NK-92 treated with Interleukin-12 subunit alpha and Interleukin-12 subunit beta, amount 100 ng/mL, for 24 hours (cell line): Measurements from ENCODE around the gene NEK10.

Experiments
- DNase-seq: peaks from one replicate; lab custom pipeline; 2025; lab: John Stamatoyannopoulos, UW

NEK10 gene

GRCh38 chr3:27244374-27244773, 124.8 kb downstream of the NEK10 start:
- no peak for DNase-seq

- DNase-seq = no peak
These were observed 129.2 kb downstream of the NEK10 start for GRCh38 chr3:27239951-27240350.

DNA sequence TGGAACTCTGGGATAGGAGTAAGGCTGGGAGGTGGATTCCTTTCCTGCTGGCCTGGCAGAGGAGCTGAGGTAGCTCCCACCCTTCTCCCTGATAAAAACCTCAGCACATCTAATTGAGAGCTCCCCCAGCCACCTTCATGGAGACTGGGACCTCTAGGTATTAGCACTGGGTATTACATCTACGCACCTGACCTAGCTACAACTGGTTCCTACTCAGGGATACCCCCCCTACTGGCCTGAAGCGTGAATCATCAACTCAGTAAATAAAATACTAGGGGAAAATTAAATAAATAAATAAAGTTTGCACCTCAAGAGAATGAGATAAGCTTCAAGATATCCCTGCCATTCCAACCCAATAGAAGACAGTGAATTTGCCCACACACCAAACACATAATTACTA, 140.4 kb downstream of the NEK10 start:
- no peak for DNase-seq

DNA sequence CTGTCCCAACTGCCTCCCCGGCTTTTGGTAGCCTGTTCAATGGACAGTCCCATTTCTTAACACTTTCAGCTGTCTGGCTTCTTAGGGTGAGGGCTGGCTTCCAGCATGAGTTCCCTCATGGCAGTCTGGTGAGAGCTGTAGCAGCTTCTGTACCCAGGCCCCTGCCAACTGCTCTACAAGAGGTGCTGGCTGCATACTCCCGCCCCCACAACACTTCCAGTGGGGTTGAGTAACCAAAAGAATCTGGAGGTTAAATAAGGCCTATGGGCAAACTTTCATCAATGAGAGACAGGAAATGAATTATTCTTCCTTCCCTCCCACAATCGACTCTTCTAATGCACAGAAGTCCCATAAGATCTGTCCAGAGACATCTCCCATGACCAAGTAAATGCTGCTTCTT, 145.0 kb downstream of the NEK10 start:
- no peak for DNase-seq

GRCh38 chr3:27221264-27221932, 147.8 kb downstream of the NEK10 start:
- DNase-seq = no peak

DNA sequence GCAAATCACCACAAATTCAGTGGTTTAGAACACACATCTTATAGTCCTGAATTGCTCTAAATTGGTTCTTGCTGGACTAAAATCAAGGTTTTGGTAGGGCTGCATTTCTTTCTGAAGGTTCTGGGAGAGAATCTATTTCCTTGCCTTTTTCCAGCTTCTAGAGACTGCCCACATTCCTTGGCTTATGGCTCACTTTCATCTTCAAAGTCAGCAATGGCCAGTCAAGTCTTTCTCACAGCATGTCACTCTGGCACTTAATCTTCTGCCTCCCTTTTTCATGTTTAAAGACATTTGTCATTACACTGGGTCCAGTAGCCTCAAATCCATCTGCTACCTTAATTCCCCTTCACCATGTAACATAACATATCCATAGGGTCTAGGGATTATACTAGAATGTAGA, 149.0 kb downstream of the NEK10 start:
- DNase-seq = no peak

- DNase-seq = no peak
These were observed 149.9 kb downstream of the NEK10 start for GRCh38 chr3:27219127-27219845.

DNA sequence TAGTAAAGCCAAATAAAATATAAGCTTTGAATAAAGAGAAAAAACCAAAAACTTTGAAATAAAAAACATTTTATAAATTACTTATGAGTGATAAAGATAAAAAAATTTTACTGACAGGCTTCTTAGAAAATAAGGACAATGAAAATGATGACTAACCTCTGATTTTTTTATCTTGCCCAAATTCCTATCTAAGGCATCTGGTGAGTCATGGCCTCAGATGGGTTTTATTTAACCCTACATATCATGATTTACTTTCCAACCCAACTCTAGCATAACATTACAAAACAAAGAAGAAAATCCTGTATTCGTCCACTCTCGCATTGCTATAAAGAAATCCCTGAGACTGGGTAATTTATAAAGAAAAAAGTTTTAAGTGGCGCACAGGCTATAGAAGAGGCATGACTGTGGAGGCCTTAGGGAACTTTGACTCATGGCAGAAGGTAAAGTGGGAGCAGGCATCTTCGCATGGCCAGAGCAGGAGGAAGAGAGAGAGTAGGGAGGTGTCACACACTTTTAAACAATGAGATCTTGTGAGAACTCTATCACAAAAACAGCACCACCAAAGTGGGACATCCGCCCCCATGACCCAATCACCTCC, 152.1 kb downstream of the NEK10 start:
- DNase-seq = no peak

DNA sequence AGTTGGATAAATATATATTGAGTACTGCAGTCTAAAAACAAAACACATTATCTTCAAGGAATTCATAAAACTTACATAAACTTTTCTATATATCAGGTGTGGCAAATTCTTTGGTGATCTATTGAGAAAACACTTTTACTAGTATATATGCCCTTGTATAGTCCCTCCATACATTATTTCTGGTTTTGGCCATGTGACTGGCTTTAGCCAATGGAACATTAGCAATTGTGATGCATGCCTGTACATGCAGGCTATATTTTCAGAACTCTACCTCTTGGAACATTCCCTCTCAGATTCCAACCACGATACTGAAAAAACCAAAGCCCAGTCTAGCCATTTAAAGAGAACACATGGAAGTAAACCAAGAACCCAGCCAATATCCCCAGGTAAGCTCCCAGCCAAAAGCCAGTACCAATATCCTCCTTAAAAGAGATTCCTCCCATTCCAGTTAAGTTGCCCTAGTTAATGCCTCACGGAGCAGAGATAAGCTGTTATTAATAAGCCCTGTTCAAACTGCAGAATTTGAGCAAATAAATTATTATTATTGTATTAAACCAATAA, 152.8 kb downstream of the NEK10 start:
- no peak for DNase-seq

GRCh38 chr3:27213450-27213849, 155.7 kb downstream of the NEK10 start:
- no peak for DNase-seq

- DNase-seq = no peak
These were observed 159.4 kb downstream of the NEK10 start for GRCh38 chr3:27209617-27210264.

DNA sequence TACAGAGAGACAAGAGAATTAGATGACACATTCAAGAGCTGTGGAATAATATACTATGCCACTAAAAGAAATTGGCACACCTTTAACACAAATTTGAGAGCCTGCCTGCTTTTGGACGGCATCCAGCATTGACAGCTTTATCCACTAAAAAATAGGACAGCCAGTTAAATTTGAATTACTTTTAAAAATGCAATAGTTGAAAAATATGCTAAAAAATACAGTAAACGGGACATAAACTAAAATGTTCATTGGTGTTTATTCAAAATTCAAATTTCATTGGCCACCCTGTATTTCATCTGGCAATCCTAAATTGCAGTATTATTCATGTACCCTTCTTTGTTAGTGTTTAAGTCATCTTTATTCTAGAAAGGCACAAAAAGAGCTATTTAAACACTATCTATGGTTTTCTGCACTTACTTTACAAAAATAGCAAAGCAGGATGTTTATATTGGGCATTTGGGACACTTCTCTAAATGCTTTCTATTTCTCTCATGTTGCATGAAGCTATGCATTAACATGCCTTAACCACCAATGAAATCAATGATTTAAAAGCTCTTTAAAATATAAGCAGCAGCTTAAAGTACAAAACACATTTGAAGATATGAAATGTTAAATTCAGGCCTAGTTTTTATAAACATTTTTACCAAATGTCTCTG, 160.1 kb downstream of the NEK10 start:
- DNase-seq = no peak

DNA sequence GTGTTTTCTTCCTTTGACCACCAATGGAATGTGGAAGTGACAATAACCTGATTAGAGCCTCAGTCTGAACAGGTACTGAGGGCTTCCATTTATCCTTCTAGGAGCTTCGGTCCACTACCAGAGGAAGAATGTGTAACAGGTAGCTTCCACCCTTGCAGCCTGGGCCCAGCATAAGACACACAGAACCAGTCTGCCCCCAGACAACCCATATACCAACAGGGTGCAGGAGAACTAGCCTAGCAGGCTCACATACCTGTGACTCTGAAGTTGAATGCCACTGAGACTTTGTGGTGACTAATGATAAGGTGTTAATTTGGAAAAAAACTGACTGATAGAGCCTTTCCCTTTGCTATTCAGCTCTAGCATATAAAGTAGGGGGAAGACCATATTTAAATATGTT, 166.2 kb downstream of the NEK10 start:
- no peak for DNase-seq

DNA sequence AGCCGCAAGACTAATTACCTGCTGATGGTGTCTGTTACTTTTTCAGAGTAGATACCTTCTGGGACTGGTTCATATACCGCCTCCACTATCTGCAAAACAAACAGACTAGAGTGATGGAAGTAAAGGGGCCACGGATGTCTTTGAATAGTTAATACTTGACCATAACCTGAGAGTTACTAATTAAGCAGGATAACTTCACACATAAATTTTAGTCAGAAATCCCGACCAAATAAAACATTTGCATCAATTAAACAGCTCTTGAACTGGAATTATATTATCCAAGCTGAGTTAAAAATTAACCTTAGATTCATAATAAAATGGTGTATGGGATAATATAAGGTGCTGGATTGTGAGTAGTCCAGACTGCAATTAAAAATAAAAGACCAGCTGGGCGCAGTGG, 167.7 kb downstream of the NEK10 start:
- no peak for DNase-seq

- DNase-seq = no peak
These were observed 168.3 kb downstream of the NEK10 start for GRCh38 chr3:27200721-27201489.

- no peak for DNase-seq
These were observed 174.2 kb downstream of the NEK10 start for GRCh38 chr3:27194861-27195483.

GRCh38 chr3:27193056-27193455, 176.1 kb downstream of the NEK10 start:
- DNase-seq = no peak

- DNase-seq = no peak
These were observed 183.2 kb downstream of the NEK10 start for GRCh38 chr3:27186013-27186412.

DNA sequence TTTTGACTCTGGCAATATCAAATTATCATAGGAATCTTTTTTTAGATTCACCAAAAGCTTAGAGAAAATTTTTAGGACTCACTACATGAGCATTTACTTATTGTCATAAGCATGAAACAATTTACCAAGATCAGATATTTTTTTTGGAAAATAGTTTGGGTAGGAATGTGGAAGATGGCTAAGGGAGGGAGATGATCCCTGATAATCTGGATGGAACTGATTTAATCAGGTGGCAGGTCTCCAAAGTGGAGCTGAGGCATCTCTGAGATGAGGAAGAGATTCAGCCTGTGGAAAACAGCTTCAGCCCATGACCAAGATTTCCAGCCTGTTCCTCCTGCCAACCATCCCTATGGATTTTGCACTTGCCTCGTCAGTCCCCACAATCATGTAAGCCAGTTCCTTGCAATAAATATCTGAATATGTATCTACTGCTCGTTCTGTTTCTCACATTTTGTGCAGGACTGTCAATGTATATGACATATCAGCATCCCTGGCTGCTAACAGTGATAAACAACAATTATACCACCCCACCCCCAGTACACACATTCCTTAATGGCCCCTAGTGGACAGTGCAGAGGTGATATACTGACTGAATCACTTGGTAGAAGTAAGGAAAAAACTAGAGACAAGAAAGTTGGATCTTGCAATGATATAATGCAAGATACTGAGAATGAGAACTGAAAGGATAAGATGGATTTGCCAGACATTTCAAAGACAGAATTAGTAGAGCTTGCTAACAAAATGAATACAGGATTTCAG, 183.8 kb downstream of the NEK10 start:
- no peak for DNase-seq

GRCh38 chr3:27184261-27184660, 184.9 kb downstream of the NEK10 start:
- no peak for DNase-seq
